Measurements from ENCODE around the gene PLBD2. TPM values are rescaled to one million over a fixed set of nuclear protein-coding genes. Genes with fewer than 3 reads are reported as not detected.

PLBD2 gene
- total RNA-seq, 6 experiments from 2014 or later = 49.8 to 64.3 (median 54.6) TPM

GRCh38 chr12:113420996-113421595, 62.7 kb downstream of the PLBD2 start:
- no peak overlapping the region for H3K4me3 Mint-ChIP-seq
- H3K4me1 Mint-ChIP-seq (ENCODE audit: low read depth) = peaks cover 22% of the 10 kb centered on the region
- DNase-seq = no peak
- H3K27ac Mint-ChIP-seq = no peak overlapping the region
- TF ChIP-seq, protein P1, sequence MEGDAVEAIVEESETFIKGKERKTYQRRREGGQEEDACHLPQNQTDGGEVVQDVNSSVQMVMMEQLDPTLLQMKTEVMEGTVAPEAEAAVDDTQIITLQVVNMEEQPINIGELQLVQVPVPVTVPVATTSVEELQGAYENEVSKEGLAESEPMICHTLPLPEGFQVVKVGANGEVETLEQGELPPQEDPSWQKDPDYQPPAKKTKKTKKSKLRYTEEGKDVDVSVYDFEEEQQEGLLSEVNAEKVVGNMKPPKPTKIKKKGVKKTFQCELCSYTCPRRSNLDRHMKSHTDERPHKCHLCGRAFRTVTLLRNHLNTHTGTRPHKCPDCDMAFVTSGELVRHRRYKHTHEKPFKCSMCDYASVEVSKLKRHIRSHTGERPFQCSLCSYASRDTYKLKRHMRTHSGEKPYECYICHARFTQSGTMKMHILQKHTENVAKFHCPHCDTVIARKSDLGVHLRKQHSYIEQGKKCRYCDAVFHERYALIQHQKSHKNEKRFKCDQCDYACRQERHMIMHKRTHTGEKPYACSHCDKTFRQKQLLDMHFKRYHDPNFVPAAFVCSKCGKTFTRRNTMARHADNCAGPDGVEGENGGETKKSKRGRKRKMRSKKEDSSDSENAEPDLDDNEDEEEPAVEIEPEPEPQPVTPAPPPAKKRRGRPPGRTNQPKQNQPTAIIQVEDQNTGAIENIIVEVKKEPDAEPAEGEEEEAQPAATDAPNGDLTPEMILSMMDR (IDR thresholded peaks at IDR 0.05) = no peak
- H3K27me3 Mint-ChIP-seq (ENCODE audit: insufficient read depth) = peaks cover 12% of the 10 kb centered on the region
- no peaks in the 10 kb centered on the region for H3K9me3 Mint-ChIP-seq
- peaks cover 4% of the 10 kb centered on the region; the same call in 1 of the 2 replicates for H3K36me3 Mint-ChIP-seq (ENCODE audit: low read depth)

GRCh38 chr12:113422030-113422885, 63.9 kb downstream of the PLBD2 start, which contains the start of gene SDSL:
Gene SDSL (plus strand): TSS chr12:113422380. CDS start chr12:113427983, 5,603 bp downstream.
- H3K4me1 Mint-ChIP-seq (ENCODE audit: low read depth) = peaks cover 20% of the 10 kb centered on the region
- peak; percentile 75 for DNase-seq
- peaks cover 8% of the 10 kb centered on the region for H3K27me3 Mint-ChIP-seq (ENCODE audit: insufficient read depth)
- H3K9me3 Mint-ChIP-seq = no peaks in the 10 kb centered on the region
- peak within 1 kb of the TSS; percentile 98 for H3K27ac Mint-ChIP-seq
- peaks cover 4% of the 10 kb centered on the region; the same call in 1 of the 2 replicates for H3K36me3 Mint-ChIP-seq (ENCODE audit: low read depth)
- peak within 1 kb of the TSS; percentile 99 for H3K4me3 Mint-ChIP-seq
- TF ChIP-seq, protein P1 (IDR thresholded peaks at IDR 0.05) = no peak

DNA sequence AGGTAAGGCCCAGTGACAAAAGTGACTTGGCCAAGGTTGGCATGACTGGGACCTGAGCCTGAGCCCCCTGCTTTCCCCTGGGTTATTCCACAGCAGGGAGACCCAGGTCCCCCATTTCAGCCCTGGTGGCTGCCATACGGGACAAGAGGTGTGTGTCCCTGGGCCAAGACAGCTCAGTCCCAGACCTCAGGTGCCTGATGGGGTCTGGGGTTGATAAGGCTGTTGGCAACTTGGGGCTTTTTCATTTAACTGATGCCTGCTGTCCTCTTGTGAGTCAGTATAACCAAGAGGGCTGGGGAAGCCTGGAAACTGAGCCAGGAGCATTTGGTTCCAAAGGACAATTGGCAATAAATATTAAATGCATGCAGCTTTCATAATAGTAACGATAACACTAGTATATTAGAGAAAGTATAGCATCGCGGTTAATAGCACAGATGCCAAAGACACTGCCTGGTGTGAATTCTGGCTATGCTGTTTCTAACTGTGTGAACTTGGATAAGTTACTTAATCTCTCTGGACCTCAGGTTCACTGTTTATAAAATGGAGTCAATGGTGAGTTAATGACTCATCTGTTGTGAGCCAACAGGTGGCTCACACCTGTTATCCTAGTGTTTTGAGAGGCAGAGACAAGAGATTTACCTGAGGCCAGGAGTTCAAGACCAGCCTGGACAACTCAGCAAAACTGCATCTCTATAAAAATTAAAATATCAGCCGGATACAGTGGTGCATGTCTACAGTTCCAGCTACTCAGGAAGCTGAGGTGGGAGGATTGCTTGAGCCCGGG, 64.7 kb downstream of the PLBD2 start:
- Mint-ChIP-seq H3K4me3 (peak overlapping the region; percentile 99), H3K27ac (peak overlapping the region; percentile 98; the same call in 1 of the 2 replicates), H3K27me3 (ENCODE audit: insufficient read depth) (peaks cover 8% of the 10 kb centered on the region), H3K4me1 (ENCODE audit: low read depth) (peaks cover 20% of the 10 kb centered on the region), H3K36me3 (ENCODE audit: low read depth) (peaks cover 4% of the 10 kb centered on the region; the same call in 1 of the 2 replicates), H3K9me3 (no peaks in the 10 kb centered on the region)
- TF ChIP-seq, protein P1 (IDR thresholded peaks at IDR 0.05) = no peak
- DNase-seq = no peak

GRCh38 chr12:113424456-113424855, 66.1 kb downstream of the PLBD2 start:
- TF ChIP-seq, protein P1 (IDR thresholded peaks at IDR 0.05) = no peak
- peaks cover 4% of the 10 kb centered on the region; the same call in 1 of the 2 replicates for H3K36me3 Mint-ChIP-seq (ENCODE audit: low read depth)
- no peaks in the 10 kb centered on the region for H3K9me3 Mint-ChIP-seq
- no peak overlapping the region; the same call in 1 of the 2 replicates for H3K4me3 Mint-ChIP-seq
- H3K27ac Mint-ChIP-seq = no peak overlapping the region
- H3K4me1 Mint-ChIP-seq (ENCODE audit: low read depth) = peaks cover 20% of the 10 kb centered on the region
- peaks cover 3% of the 10 kb centered on the region for H3K27me3 Mint-ChIP-seq (ENCODE audit: insufficient read depth)
- DNase-seq = no peak
